Measurements from ENCODE around the gene HPD.

The HPD gene

DNA sequence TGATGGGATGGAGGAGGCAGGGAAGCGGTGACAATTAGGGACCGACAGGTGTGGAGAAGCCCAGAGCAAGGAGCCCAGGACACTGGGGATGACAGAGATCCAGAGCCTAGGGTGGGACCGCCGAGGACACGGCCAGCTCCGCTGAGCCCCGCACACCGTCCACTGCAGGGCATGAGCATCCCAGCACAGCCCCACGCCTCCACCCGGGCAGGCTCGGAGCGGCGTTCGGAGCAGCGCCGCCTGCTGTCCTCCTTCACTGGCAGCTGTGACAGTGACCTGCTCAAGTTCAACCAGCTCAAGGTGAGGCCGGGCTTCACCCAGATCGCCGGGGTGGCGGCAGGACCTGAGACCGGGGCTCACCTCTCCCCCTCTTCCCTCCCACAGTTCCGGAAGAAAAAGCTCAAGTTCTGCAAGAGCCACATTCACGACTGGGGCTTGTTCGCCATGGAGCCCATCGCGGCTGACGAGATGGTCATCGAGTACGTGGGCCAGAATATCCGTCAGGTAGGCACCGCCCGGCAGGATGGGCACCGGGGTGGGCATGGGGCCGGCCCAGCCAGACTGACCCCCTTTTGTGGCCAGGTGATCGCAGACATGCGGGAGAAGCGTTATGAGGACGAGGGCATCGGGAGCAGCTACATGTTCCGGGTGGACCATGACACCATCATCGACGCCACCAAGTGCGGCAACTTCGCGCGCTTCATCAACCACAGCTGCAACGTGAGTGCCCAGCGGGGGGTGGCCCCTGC, 31.1 kb downstream of the HPD start:
- DNase-seq (ENCODE audit: low read depth): no peak

- no peak for DNase-seq (ENCODE audit: low read depth)
These were observed 32.1 kb downstream of the HPD start for GRCh38 chr12:121826318-121827150.

- no peak for DNase-seq (ENCODE audit: low read depth)
These were observed 33.6 kb downstream of the HPD start for GRCh38 chr12:121825041-121825523.

DNA sequence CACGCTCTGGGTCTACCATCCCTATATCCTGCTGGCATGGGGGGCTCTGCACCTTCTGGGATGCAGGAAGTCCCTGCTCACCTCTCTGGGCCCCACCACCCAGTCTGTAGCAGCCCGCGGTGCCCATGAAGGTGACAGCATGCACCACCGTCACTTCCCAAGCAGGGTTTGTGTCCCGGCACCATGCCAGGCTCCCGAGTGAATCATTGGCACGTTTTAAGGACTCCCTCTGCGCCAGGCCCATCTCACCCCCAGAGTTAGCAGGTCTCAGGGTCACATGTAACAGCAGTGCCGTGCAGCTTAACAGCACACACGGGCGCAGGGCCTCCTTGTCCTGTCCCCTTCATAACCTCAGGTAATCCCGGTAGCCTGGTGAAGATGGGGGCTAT, 34.9 kb downstream of the HPD start:
- DNase-seq (ENCODE audit: low read depth): no peak

DNA sequence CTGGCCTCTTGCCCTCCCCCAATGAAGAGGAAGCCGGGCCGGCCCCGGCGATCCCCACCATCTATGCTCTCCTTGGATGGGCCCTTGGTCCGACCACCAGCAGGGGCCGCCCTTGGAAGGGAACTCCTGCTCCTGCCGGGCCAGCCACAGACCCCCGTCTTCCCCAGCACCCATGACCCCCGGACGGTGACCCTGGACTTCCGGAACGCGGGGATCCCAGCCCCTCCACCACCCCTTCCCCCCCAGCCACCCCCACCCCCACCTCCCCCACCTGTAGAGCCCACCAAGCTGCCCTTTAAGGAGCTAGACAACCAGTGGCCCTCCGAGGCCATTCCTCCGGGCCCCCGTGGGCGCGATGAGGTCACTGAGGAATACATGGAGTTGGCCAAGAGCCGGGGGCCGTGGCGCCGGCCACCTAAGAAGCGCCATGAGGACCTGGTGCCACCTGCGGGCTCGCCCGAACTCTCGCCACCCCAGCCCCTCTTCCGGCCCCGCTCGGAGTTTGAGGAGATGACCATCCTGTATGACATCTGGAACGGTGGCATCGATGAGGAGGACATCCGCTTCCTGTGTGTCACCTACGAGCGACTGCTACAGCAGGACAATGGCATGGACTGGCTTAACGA, 35.4 kb downstream of the HPD start:
- DNase-seq (ENCODE audit: low read depth): no peak

- no peak for DNase-seq (ENCODE audit: low read depth)
These were observed 36.1 kb downstream of the HPD start for GRCh38 chr12:121822393-121823100.

GRCh38 chr12:121820056-121820455, 38.6 kb downstream of the HPD start:
- DNase-seq (ENCODE audit: low read depth): no peak

DNA sequence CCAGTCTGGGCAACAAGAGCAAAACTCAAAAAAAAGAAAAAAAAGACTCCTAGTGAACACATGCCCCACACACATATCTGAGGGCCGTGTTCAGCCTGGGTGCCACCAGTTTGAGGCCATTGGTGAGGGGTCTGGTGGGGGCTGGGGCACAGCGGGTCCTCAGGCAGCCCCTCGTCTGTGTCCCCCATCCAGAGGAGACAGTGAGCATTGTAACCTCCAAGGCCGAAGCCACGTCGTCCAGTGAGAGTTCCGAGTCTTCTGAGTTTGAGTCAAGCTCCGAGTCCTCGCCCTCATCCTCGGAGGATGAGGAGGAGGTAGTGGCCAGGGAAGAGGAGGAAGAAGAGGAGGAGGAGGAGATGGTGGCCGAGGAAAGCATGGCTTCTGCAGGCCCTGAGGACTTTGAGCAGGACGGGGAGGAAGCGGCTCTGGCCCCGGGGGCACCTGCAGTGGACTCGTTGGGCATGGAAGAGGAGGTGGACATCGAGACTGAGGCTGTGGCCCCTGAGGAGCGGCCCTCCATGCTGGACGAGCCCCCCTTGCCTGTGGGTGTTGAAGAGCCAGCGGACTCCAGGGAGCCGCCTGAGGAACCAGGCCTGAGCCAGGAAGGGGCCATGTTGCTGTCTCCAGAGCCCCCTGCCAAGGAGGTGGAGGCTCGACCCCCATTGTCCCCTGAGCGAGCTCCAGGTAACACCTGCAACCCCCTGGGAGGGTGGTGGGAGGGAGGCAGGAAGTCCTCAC, 39.3 kb downstream of the HPD start:
- DNase-seq (ENCODE audit: low read depth): no peak

DNA sequence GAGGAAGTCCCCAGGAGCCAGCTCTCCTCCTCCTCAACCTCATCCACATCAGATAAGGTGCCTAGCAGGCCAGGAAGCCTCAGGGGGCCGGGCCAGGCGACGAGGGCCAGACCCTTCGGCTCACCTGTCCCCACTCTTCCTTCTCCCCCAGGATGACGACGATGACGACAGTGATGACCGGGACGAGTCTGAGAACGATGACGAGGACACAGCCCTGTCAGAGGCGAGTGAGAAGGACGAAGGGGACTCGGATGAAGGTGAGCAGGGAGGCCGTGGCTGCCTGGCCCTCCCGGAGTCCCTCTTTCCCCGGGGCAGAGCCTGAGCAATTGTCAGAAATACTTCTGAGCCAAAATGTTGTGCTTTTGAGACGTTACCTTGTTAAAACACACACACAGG, 41.0 kb downstream of the HPD start:
- DNase-seq (ENCODE audit: low read depth): no peak

DNA sequence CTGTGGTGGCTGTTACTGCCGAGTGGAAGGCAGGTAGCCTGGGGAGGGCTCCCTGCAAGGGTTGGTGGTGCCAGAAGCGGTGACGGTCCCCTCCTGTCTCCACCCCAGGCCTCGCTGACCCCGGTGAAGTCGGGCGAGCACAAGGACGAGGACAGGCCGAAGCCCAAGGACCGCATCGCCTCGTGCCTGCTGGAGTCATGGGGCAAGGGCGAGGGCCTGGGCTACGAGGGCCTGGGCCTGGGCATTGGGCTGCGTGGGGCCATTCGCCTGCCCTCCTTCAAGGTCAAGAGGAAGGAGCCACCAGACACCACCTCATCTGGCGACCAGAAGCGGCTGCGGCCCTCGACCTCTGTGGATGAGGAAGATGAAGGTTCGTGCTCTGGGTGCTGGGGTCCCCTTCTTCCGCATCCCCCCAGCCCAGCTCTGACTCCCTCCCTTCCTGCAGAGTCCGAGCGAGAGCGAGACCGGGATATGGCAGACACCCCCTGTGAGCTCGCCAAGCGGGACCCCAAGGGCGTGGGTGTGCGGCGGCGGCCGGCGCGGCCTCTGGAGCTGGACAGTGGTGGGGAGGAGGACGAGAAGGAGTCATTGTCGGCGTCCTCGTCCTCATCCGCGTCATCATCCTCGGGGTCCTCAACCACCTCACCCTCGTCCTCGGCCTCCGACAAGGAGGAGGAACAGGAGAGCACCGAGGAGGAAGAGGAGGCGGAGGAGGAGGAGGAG, 41.6 kb downstream of the HPD start:
- DNase-seq (ENCODE audit: low read depth): no peak

- no peak for DNase-seq (ENCODE audit: low read depth)
These were observed 43.4 kb downstream of the HPD start for GRCh38 chr12:121815263-121815662.

- no peak for DNase-seq (ENCODE audit: low read depth)
These were observed 44.1 kb downstream of the HPD start for GRCh38 chr12:121814429-121815119.

GRCh38 chr12:121813951-121814350, 44.7 kb downstream of the HPD start:
- no peak for DNase-seq (ENCODE audit: low read depth)

GRCh38 chr12:121812921-121813896, 45.5 kb downstream of the HPD start:
- no peak for DNase-seq (ENCODE audit: low read depth)

DNA sequence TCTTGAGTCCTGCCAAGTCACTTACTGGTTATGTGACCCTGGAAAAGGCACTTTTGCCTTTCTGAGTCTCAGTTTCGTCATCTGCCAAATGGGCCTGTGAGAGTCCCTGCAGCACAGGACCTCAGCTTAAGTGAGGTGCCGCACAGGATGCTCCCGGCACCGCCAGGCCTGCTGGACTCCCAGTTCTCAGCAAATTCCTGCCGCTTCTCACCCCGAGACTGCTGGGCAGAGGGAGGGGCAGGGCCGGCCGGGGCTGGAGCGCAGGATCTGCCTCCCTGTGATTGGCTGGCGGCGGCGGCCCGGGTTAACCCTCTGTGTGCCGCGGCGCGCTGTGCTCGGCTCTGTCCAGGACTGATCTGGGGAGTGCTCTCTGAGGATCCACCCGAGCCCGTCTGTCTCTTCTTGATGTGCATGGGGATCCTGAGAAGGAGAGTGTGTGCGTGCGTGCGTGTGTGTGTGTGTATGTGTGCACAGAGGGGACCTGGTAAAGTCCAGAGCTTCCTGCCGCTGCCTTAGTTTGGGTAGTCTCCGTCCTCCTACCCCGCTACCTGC, 46.3 kb downstream of the HPD start:
- DNase-seq (ENCODE audit: low read depth): no peak

DNA sequence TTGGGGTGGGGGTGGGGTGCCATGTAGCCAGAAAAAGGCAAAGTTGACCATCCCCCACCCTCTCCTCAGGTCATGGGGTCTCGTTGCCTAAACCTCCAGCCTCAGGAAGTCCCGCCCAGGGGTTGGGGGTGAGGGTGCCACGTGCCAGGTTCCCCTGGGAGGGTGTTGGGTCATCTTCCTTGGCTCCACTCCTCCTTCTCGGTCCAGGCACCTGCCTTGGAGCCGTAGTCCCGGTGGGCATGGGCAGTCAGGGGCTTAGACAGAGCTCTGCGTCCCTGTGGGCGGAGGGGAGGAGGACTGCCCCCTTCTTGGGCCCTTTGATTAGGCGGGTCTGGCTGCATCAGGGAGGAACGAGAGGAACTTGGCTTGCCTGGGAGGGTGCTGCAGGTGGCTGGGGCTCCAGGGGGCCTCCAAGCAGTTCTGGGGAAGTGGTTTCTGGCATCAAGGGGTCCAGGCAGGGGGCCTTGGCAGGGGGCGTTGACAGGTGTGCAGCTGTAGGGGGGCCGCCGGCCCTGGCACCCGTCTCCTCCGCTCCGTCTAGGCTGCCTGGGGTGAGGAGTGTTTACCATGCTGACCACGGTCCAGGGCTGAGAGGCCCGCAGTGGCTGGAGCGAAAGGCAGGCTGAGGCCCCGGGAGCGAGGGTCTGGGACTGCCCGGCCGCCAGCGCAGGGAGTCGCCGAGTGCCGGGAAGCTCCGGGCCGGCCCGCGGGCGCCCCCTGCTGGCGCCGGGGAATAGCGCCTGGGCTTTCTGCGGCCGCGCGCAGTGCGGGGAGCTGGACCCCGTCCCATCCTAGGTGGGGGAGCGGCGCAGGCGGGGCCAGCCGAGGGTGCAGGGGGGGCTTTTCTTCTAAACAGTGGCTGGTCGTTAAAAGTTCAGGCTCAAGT, 47.0 kb downstream of the HPD start:
- DNase-seq (ENCODE audit: low read depth): no peak

- no peak for DNase-seq (ENCODE audit: low read depth)
These were observed 47.7 kb downstream of the HPD start for GRCh38 chr12:121810833-121811433.
